HepG2 (cell line): ENCODE measurements around the gene LRRC10. TPM values are rescaled to one million over a fixed set of nuclear protein-coding genes. Genes with fewer than 3 reads are reported as not detected.

Experiments used
- EZH2 ChIP-seq: conservative IDR thresholded peaks from 2 replicates; pipeline ENCODE4 v1.6.1; 2012; ENCODE audit warnings: mild to moderate bottlenecking, low read depth, low read length, moderate library complexity
- FOXC1 ChIP-seq: sonication (generic); formaldehyde crosslinking; IDR thresholded peaks from 2 replicates; pipeline ENCODE4 v1.8.0; 2022; ENCODE audit warnings: mild to moderate bottlenecking, missing genetic modification reagents, borderline replicate concordance
- HIVEP1 ChIP-seq: sonication (generic); formaldehyde crosslinking; IDR thresholded peaks from 2 replicates; pipeline ENCODE4 v1.4.0; 2020; ENCODE audit warnings: mild to moderate bottlenecking, missing genetic modification reagents
- KMT2A ChIP-seq: sonication (generic); formaldehyde crosslinking; IDR thresholded peaks from 2 replicates; pipeline ENCODE4 v1.4.0; 2020; ENCODE audit warnings: missing genetic modification reagents
- MIER2 ChIP-seq: IDR thresholded peaks from 2 replicates; pipeline ENCODE4 v1.6.1; 2016; ENCODE audit warnings: missing biosample characterization, missing genetic modification reagents
- NFKB2 ChIP-seq: sonication (generic); formaldehyde crosslinking; IDR thresholded peaks from 2 replicates; pipeline ENCODE4 v1.4.0; 2020; ENCODE audit warnings: missing genetic modification reagents, borderline replicate concordance
- PCBP2 ChIP-seq: fragments of 200-400 bp; formaldehyde crosslinking; optimal IDR thresholded peaks from 2 replicates; pipeline ENCODE3; 2018; ENCODE audit warnings: low read length, low read depth; ENCODE audit not compliant: poor library complexity, severe bottlenecking
- POGZ ChIP-seq: sonication (generic); formaldehyde crosslinking; IDR thresholded peaks from 2 replicates; pipeline ENCODE4 v1.4.0; 2020; ENCODE audit warnings: mild to moderate bottlenecking, missing genetic modification reagents
- PPARG ChIP-seq: conservative IDR thresholded peaks from 2 replicates; pipeline ENCODE4 v1.6.1; 2016; ENCODE audit warnings: missing biosample characterization, missing genetic modification reagents
- RARG ChIP-seq: sonication (generic); formaldehyde crosslinking; IDR thresholded peaks from 2 replicates; pipeline ENCODE4 v1.4.0; 2020; ENCODE audit warnings: low read depth, mild to moderate bottlenecking, missing genetic modification reagents
- RCOR2 ChIP-seq: IDR thresholded peaks from 2 replicates; pipeline ENCODE4 v1.6.1; 2016; ENCODE audit warnings: missing biosample characterization, missing genetic modification reagents
- RFXANK ChIP-seq: IDR thresholded peaks from 2 replicates; pipeline ENCODE4 v1.6.1; 2016
- RNF2 ChIP-seq: fragments of 450-650 bp; conservative IDR thresholded peaks from 2 replicates; pipeline ENCODE4 v1.6.1; 2016; ENCODE audit warnings: low read depth
- SP5 ChIP-seq: IDR thresholded peaks from 2 replicates; pipeline ENCODE4 v1.6.1; 2016; ENCODE audit warnings: low read depth, borderline replicate concordance
- SRSF1 ChIP-seq: fragments of 200-400 bp; formaldehyde crosslinking; optimal IDR thresholded peaks from 2 replicates; pipeline ENCODE3; 2017; ENCODE audit warnings: mild to moderate bottlenecking, low read depth, low read length, moderate library complexity
- SSRP1 ChIP-seq: IDR thresholded peaks from 2 replicates; pipeline ENCODE4 v1.6.1; 2016; ENCODE audit warnings: control low read depth
- ZMAT3 ChIP-seq: sonication (generic); formaldehyde crosslinking; conservative IDR thresholded peaks from 2 replicates; pipeline ENCODE4 v1.7.0; 2021; ENCODE audit warnings: missing genetic modification reagents
- polyA plus RNA-seq, 8 experiments: library from polyadenylated mRNA; depleted of rRNA in 3 of 8; stranded (reverse) in 7 of 8; unstranded in 1 of 8; fragments of >200 nt; fragmentation: Illumina TruSeq in 4 of 8; extraction: Trizol in 4 of 8; gene quantifications; 2 replicates each; pipeline versions ENCODE4 v1.2.1 to v1.2.3, GENCODE V29; 2011 to 2016; ENCODE audit warnings: low read depth in 4 of 8, missing spikeins in 1 of 8, mixed read lengths in 1 of 8; ENCODE audit not compliant: insufficient read depth in 1 of 8
- total RNA-seq, 5 experiments: library from RNA; depleted of rRNA; stranded (reverse); fragments of >200 nt; fragmentation: Illumina TruSeq; extraction: Trizol; gene quantifications; 2 replicates each; pipeline ENCODE4 v1.2.3, GENCODE V29; 2016; ENCODE audit warnings: low read depth in 1 of 5
- TF ChIP-seq, protein P1 (sequence below): sonication (generic); formaldehyde crosslinking; IDR thresholded peaks from 2 replicates; pipeline ENCODE4 v1.8.1; 2023; ENCODE audit warnings: mild to moderate bottlenecking, moderate library complexity, missing genetic modification reagents
- TF ChIP-seq, protein P2 (sequence below): sonication (generic); formaldehyde crosslinking; IDR thresholded peaks from 2 replicates; pipeline ENCODE4 v1.5.1; 2020; ENCODE audit warnings: mild to moderate bottlenecking, moderate library complexity, missing genetic modification reagents
- TF ChIP-seq, protein P3 (sequence below): sonication (generic); formaldehyde crosslinking; IDR thresholded peaks from 2 replicates; pipeline ENCODE4 v1.5.1; 2020; ENCODE audit warnings: missing genetic modification reagents, mild to moderate bottlenecking, borderline replicate concordance
- TF ChIP-seq, protein P4 (sequence below): fragments of 450-650 bp; IDR thresholded peaks from 2 replicates; pipeline ENCODE4 v1.6.1; 2017
- TF ChIP-seq, protein P5 (sequence below): sonication (generic); formaldehyde crosslinking; conservative IDR thresholded peaks from 2 replicates; pipeline ENCODE4 v1.4.0; 2020; ENCODE audit warnings: mild to moderate bottlenecking, missing genetic modification reagents, moderate library complexity

The LRRC10 gene
- total and polyA plus RNA-seq, 2 of the 13 experiments (the other 11 are each of a cell fraction or from before 2014, with no cell fraction given): not detected

DNA sequence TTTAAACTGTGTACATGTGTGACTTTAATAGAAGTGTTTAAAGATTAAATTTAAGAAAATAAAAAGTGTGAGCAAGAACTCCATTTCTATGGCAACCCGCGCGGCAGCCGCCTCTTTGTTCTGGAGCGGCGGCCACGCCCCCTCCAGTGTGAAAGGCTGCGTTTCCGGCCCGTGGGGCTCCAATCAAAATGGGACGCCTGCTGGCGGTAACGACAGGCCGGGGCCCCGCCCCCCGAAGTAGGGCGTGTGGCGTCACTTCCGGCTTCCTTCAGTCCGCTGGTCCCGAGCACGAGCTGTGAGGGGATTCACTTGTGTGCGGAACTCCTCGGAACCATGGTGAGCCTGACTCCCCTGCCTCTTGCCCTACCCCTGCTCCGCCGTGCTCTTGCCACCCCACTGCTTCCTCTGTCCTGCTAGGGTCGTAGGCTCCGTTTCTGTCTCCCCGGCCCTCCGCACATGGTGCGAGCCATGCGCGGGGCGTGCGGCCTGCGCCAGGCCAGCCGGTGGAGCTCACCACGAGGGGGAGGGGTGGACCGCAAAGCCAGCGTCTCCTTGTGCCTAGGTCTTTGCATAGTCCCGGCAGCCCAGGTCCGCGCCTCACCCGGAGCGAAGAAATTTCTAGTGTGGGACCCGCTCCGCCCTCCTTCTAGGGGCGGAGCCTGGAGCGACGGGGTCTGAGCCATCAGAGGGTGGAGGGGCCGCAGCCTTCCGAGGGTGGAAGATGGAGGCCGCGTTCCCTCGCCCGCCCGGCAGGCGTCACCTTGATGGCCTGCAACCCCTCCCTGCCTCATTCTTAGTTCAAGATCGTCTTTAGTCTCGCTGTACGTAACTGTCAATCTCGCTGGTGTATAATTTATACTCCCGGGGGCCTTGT lies 25.3 kb downstream of the LRRC10 start, which contains the start of gene CCT2 (continued):
- peak; percentile 30; the same call in 1 of the 2 replicates for TF ChIP-seq SP5
- TF ChIP-seq, protein P1, sequence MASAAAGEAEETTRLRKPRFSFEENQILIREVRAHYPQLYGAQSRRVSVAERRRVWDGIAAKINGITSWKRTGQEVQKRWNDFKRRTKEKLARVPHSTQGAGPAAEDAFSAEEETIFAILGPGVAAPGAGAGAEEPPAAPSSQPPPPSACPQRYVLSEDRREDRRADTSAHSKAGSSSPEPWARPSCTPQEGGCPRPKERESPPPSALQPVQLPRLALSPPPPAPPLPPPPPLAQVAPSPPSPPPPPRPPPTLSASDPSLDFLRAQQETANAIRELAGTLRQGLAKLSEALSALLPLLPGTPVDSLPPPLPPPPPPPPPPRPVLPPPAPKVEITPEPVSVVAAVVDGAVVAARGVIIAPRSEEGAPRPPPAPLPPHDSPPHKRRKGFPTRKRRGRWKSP (CRISPR knock-in tag): peak; percentile 78
- TF ChIP-seq KMT2A (CRISPR knock-in tag): peak; percentile 79
- TF ChIP-seq, protein P2, sequence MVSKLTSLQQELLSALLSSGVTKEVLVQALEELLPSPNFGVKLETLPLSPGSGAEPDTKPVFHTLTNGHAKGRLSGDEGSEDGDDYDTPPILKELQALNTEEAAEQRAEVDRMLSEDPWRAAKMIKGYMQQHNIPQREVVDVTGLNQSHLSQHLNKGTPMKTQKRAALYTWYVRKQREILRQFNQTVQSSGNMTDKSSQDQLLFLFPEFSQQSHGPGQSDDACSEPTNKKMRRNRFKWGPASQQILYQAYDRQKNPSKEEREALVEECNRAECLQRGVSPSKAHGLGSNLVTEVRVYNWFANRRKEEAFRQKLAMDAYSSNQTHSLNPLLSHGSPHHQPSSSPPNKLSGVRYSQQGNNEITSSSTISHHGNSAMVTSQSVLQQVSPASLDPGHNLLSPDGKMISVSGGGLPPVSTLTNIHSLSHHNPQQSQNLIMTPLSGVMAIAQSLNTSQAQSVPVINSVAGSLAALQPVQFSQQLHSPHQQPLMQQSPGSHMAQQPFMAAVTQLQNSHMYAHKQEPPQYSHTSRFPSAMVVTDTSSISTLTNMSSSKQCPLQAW (CRISPR knock-in tag): peak; percentile 92; the same call in 1 of the 2 replicates
- peak; percentile 95 for TF ChIP-seq FOXC1
- peak; percentile 57; the same call in 1 of the 2 replicates for TF ChIP-seq RFXANK (CRISPR knock-in tag)
- peak; percentile 39; the same call in 1 of the 2 replicates for TF ChIP-seq PPARG (CRISPR knock-in tag)
- peak; percentile 91; the same call in 1 of the 2 replicates for TF ChIP-seq NFKB2 (CRISPR knock-in tag)
- TF ChIP-seq, protein P3, sequence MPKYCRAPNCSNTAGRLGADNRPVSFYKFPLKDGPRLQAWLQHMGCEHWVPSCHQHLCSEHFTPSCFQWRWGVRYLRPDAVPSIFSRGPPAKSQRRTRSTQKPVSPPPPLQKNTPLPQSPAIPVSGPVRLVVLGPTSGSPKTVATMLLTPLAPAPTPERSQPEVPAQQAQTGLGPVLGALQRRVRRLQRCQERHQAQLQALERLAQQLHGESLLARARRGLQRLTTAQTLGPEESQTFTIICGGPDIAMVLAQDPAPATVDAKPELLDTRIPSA (CRISPR knock-in tag): peak; percentile 93; the same call in 1 of the 2 replicates
- no peak for TF ChIP-seq EZH2
- no peak for TF ChIP-seq PCBP2
- TF ChIP-seq RNF2: peak; percentile 94
- peak; percentile 81; the same call in 1 of the 2 replicates for TF ChIP-seq SSRP1
- peak; percentile 71 for TF ChIP-seq SRSF1
- TF ChIP-seq RCOR2 (CRISPR knock-in tag): 0 out of 2 replicates have a peak, but pooled peaks have one; percentile 26
- TF ChIP-seq MIER2 (CRISPR knock-in tag): no peak
- TF ChIP-seq HIVEP1 (CRISPR knock-in tag): peak; percentile 91
- peak; percentile 86; the same call in 1 of the 2 replicates for TF ChIP-seq ZMAT3 (CRISPR knock-in tag)
- TF ChIP-seq, protein P4, sequence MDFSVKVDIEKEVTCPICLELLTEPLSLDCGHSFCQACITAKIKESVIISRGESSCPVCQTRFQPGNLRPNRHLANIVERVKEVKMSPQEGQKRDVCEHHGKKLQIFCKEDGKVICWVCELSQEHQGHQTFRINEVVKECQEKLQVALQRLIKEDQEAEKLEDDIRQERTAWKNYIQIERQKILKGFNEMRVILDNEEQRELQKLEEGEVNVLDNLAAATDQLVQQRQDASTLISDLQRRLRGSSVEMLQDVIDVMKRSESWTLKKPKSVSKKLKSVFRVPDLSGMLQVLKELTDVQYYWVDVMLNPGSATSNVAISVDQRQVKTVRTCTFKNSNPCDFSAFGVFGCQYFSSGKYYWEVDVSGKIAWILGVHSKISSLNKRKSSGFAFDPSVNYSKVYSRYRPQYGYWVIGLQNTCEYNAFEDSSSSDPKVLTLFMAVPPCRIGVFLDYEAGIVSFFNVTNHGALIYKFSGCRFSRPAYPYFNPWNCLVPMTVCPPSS: no peak
- TF ChIP-seq, protein P5, sequence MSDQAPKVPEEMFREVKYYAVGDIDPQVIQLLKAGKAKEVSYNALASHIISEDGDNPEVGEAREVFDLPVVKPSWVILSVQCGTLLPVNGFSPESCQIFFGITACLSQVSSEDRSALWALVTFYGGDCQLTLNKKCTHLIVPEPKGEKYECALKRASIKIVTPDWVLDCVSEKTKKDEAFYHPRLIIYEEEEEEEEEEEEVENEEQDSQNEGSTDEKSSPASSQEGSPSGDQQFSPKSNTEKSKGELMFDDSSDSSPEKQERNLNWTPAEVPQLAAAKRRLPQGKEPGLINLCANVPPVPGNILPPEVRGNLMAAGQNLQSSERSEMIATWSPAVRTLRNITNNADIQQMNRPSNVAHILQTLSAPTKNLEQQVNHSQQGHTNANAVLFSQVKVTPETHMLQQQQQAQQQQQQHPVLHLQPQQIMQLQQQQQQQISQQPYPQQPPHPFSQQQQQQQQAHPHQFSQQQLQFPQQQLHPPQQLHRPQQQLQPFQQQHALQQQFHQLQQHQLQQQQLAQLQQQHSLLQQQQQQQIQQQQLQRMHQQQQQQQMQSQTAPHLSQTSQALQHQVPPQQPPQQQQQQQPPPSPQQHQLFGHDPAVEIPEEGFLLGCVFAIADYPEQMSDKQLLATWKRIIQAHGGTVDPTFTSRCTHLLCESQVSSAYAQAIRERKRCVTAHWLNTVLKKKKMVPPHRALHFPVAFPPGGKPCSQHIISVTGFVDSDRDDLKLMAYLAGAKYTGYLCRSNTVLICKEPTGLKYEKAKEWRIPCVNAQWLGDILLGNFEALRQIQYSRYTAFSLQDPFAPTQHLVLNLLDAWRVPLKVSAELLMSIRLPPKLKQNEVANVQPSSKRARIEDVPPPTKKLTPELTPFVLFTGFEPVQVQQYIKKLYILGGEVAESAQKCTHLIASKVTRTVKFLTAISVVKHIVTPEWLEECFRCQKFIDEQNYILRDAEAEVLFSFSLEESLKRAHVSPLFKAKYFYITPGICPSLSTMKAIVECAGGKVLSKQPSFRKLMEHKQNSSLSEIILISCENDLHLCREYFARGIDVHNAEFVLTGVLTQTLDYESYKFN: peak; percentile 47; the same call in 1 of the 2 replicates
- no peak for TF ChIP-seq RARG (CRISPR knock-in tag)
- peak; percentile 91 for TF ChIP-seq POGZ (CRISPR knock-in tag)
